B cell (primary cell): ENCODE measurements around the gene PJA1.

Experiments
- CTCF ChIP-seq: fragments of 200-600 bp; IDR thresholded peaks from one replicate; pipeline ENCODE4 v1.8.0; 2022; ENCODE audit warnings: antibody characterized with exemption, mild to moderate bottlenecking
- EZH2 ChIP-seq: IDR thresholded peaks from 2 replicates; pipeline ENCODE4 v1.6.1; 2012; ENCODE audit warnings: borderline replicate concordance, low read depth, mild to moderate bottlenecking, moderate library complexity, low read length; ENCODE audit not compliant: insufficient read depth, poor library complexity, severe bottlenecking

- TF ChIP-seq CTCF, result no peak
- TF ChIP-seq EZH2, result no peak
Measured at GRCh38 chrX:69151866-69152284, 13.4 kb downstream of the PJA1 start.
